Colon (tissue), 2 donors: ENCODE measurements around the gene MRPL24.

ENCODE experiments used
- FAIRE-seq: peaks from 2 replicates; lab custom pipeline; 2012; peaks lifted over from hg19 to GRCh38; lab: Jason Lieb, UNC
- donor health status: control.
- donor health status: control.

The MRPL24 gene

DNA sequence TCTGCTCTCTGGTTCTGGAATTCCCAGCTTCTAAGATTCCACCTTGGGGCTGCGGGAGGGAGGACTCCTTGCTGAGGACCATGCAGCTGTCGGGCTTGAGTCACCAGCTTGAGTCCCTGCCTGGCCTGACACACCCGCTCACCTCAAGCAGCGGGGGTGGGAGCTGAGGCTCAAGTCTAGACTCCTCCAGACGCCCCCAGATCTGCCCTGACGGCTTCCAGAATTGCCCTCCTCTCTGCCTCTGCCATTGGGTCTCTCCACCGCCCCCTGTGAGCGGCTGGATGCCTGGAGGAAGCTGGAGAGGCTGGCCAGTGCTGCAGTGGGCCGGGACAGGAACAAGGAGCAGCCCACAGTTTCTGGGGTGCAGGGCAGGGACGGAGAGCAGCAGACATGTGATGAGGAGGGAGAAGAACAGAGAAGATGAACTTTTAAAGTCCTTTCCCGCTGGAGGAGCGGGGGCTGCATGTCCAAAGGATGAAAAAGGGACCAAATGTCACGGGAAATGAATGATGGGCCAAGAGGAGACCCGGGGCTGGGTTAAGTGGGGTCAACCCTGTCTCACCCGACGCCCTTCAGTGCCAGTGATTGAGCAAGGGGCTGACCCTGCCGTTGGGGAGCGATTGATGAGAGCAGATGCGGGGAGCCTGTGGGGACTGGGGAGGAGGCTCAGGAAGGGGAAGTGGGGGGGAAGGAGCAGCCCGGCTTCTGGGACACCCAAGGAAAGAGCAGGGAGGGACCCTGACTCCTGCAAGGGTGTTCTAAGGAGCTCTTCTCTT is 49.0 kb downstream of the MRPL24 start:
- FAIRE-seq = no peak

DNA sequence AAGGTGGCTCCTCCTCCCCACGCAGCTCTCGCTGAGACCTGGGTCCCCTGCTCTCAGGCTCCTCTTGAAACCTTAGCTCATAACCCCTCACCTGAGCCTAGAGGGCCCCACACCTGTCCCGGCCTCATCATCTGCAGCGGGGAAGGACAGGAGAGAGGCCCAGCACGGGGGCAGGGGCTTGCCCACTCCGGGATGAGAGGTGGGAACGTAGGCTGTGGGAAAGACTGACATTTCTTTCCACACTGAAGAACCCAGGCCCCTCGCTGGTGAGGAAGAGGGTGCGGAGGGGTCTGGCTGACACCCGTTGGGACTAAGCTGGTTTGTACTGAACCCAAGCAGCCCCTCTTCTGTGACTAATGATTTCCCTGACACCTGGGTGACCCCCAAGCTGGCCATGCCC is 49.7 kb downstream of the MRPL24 start:
- FAIRE-seq = no peak

DNA sequence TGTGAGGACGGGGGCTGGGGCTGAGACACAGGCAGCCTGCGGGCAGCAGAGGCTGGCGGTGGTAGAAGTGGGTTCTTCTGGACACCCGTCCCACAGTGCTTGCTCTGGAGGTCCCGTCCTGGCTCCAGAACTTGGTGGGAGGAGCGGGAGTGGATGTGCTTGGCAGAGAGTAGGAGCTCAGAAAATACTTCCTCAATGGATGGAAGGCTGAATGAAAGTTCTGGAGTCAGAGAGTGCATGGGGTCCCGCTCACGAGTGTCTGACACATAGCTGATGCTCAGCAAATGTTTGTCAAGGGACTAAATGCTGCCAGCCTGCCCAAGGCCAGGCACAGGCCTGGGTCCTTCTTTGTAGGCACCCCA is 50.2 kb downstream of the MRPL24 start:
- FAIRE-seq = no peak

DNA sequence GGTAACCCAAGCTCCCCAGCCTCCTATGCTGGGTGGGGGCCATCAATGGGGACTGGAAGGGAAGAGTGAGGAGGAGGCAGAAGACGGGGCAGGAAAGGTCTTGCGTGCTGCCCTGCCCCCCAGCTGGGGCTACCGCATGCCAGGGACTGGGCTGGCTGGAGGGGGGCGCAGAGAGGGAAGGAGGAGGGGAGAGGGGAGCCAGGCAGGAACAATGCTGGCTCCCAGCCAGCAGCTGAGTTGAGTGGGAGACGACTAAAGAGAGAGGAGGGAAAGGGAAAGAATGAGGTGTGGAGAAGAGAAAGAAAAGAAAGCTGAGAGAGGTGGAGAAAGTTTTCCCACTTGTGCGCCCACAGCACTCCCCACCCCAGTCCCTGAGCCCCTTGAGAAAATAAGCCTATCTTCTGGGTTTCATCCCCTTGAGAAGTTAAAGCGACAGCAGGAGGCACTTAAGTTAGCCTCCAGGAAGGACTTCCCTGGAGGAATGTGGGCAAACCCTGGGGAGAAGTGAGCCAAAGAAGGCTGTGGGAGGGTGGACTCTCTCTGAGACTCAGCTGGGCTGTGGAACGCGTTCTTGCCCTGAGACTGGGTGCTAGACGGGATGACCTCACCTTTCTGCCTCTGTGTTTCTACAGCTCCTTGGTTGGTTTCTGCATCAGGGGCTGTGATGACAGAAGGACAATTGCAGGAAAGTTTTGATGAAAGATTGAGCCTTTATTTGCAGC is 50.8 kb downstream of the MRPL24 start:
- no peak for FAIRE-seq

DNA sequence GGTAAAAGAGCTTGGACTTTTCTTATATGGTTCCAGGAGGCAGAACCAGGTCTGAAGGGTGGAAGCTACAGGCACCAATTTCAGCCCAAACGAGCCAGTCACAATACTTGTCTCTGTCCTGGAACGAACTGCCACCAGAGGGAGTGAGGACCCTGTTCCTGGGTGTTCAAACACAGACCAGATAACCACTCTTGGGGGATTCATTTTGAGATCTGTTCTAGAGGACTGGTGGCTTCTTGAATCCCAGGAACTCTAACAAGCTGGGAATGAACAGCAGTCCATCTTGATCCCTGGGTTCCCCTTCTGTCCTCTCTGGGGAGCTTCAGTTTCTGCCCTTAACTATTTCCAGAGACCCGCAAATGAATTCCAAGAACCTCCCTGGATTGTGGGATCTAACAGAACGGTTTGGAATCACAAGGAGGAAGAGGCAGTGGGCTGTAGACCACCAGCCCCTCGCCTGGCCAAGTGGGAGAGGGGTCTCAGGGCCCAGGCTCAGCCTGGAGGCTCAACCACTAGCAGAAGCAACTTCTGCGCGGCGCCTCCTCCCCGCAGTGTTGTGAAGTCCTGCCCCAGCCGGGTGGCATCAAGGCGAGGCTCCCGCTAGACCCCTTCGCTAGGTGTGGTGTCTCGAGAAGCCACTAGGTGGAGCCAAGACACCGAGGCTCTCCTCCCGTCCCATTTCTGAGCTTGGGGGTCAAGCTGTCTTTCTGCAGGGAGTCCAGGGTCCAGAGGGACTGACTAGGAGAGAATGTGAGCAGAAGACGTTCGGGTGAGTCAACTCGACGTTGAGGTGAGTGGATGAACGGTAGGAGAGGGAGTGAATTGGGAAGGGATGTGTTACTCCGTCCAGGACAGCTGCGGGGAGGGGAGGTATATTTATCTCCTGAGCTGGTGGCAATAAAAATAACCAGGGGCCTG is 51.6 kb downstream of the MRPL24 start:
- FAIRE-seq = no peak
